Heart left ventricle (tissue), 16 donors: ENCODE data around the gene NR5A2. TPM values are rescaled to one million over a fixed set of nuclear protein-coding genes. Genes with fewer than 3 reads are reported as not detected.

Experiments
- ATAC-seq, 4 donors: fragments of 200-7000 bp; cut with Tn5 transposase; one replicate each; pipeline ENCODE4 v1.9.1; 2020 to 2022; ENCODE audit warnings: moderate library complexity in 4 of 4, mild to moderate bottlenecking in 3 of 4, moderate number of reproducible peaks in 1 of 4
- DNase-seq, 5 donors: peaks; one replicate each; pipeline ENCODE4 v3.0.0-alpha.2; 2020
- H3K27ac ChIP-seq, 12 donors: fragments of 200-600 bp; sonication (generic) in 4 of 12; one replicate each; pipeline versions ENCODE4 v1.5.0 to v1.8.0; 2016 to 2022; ENCODE audit warnings: mild to moderate bottlenecking in 2 of 12
- H3K27me3 ChIP-seq, 9 donors: fragments of 200-600 bp; sonication (generic) in 2 of 9; one replicate each; pipeline versions ENCODE4 v1.5.1 to v1.8.0; 2016 to 2022; ENCODE audit warnings: mild to moderate bottlenecking in 3 of 9
- H3K36me3 ChIP-seq, 9 donors: fragments of 200-600 bp; sonication (generic) in 2 of 9; one replicate each; pipeline versions ENCODE4 v1.5.0 to v1.8.0; 2018 to 2022; ENCODE audit warnings: mild to moderate bottlenecking in 2 of 9
- H3K4me1 ChIP-seq, 12 donors: fragments of 200-600 bp; sonication (generic) in 4 of 12; one replicate each; pipeline versions ENCODE4 v1.5.0 to v1.8.0; 2016 to 2022; ENCODE audit warnings: mild to moderate bottlenecking in 3 of 12
- H3K4me3 ChIP-seq, 12 donors: fragments of 200-600 bp; sonication (generic) in 4 of 12; one replicate each; pipeline versions ENCODE4 v1.5.0 to v1.8.0; 2017 to 2022; ENCODE audit warnings: mild to moderate bottlenecking in 9 of 12, moderate library complexity in 4 of 12
- H3K9me3 ChIP-seq, 12 donors: fragments of 200-600 bp; sonication (generic) in 4 of 12; one replicate each; pipeline versions ENCODE4 v1.5.0 to v1.8.0; 2016 to 2022; ENCODE audit warnings: mild to moderate bottlenecking in 1 of 12
- POLR2A ChIP-seq, 2 donors: fragments of 450-650 bp; IDR thresholded peaks; one replicate each; pipeline ENCODE4 v1.6.1; 2017; ENCODE audit warnings: antibody characterized with exemption in 2 of 2, mild to moderate bottlenecking in 2 of 2, moderate library complexity in 2 of 2
- WGBS, 4 donors: extraction: QIAGEN DNeasy Blood & Tissue Kit in 2 of 4; methylation state at CpG; one replicate each; pipeline versions ENCODE4 v1.1.5 to v1.1.7; 2013 to 2018; 5-methylcytosine and 5-hydroxymethylcytosine counted together
- intact Hi-C, 10 donors: fragments of 100-400 bp; cut with DNase I; formaldehyde crosslinking; loops; one replicate each; pipeline versions ENCODE4 v1.11.1 to v1.14.2; 2022
- polyA plus RNA-seq, 2 donors: library from polyadenylated mRNA; stranded (reverse); fragments of 200-250 nt; gene quantifications; one replicate each; pipeline ENCODE4 v1.2.3, GENCODE V29; 2013
- total RNA-seq, 9 donors: library from RNA; depleted of rRNA in 2 of 9; stranded (reverse); fragments of >200 nt in 2 of 9; fragmentation: NEBNext Ultra II Directional in 3 of 9; extraction: Animal tissue kit (Norgen Biotek cat#: 25700) in 3 of 9; gene quantifications; one replicate each; pipeline versions ENCODE4 v1.1.0 to v1.2.4, GENCODE V29; 2016 to 2023
- TF ChIP-seq, protein P1 (sequence below), 12 donors: fragments of 200-600 bp; sonication (generic) in 4 of 12; IDR thresholded peaks; one replicate each; pipeline versions ENCODE4 v1.5.0 to v1.8.0; 2018 to 2022; ENCODE audit warnings: antibody characterized with exemption in 12 of 12, mild to moderate bottlenecking in 5 of 12
- donor health status: ischemic (EF 13 %, LVEDD 7.1; RV severe dilation, severe dysfunction).
- donor health status: healthy with polysubstance abuse.
- donor health status: DM: no; HTN: yes; CAD: no.
- donor health status: DM: no; HTN: no; CAD: no.
- donor health status: ischemic (EF 25% LVEDD 6.9; RV normal size, moderate dysfunction).
- donor health status: ischemic (EF 25% LVEDD 5.7; RV mildly dilated, moderate dysfunction).
- donor health status: healthy.
- donor health status: DM: yes; HTN: yes; CAD: no.
- donor health status: ischemic (EF 35%, LVEDD 5.7; RV mildly dilated, moderate dysfunction).
- donor health status: nonischemic (EF 11% LVEDD 7.7; RV severe dilation, severe dysfunction).
- donor health status: DM: yes; HTN: yes; CAD: no.
- donor health status: PGD.
- donor health status: ischemic (EF 29% LVEDD 5.4; RV normal size, mild dysfunction).
- donor health status: nonischemic (EF 23%, LVEDD 6.1; RV moderate dilation, normal function).

Gene NR5A2
- total and polyA plus RNA-seq, 11 donors, result 0.30 to 2.7 (median 1.0) TPM

GRCh38 chr1:200221614-200222282, 194.2 kb downstream of the NR5A2 start:
- H3K27me3 ChIP-seq, result peaks cover 0 to 26% (median 0%) of the 10 kb centered on the region in 9 donors
- no peak for TF ChIP-seq POLR2A (IDR thresholded peaks at IDR 0.05)
- TF ChIP-seq, protein P1, sequence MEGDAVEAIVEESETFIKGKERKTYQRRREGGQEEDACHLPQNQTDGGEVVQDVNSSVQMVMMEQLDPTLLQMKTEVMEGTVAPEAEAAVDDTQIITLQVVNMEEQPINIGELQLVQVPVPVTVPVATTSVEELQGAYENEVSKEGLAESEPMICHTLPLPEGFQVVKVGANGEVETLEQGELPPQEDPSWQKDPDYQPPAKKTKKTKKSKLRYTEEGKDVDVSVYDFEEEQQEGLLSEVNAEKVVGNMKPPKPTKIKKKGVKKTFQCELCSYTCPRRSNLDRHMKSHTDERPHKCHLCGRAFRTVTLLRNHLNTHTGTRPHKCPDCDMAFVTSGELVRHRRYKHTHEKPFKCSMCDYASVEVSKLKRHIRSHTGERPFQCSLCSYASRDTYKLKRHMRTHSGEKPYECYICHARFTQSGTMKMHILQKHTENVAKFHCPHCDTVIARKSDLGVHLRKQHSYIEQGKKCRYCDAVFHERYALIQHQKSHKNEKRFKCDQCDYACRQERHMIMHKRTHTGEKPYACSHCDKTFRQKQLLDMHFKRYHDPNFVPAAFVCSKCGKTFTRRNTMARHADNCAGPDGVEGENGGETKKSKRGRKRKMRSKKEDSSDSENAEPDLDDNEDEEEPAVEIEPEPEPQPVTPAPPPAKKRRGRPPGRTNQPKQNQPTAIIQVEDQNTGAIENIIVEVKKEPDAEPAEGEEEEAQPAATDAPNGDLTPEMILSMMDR (IDR thresholded peaks at IDR 0.05), result no peak
- H3K4me1 ChIP-seq, result peaks cover 0 to 11% (median 0%) of the 10 kb centered on the region in 12 donors
- intact Hi-C loops, result no loop called here
- no peak overlapping the region for H3K27ac ChIP-seq
- no peaks in the 10 kb centered on the region for H3K9me3 ChIP-seq
- H3K4me3 ChIP-seq, result no peak overlapping the region
- DNase-seq (no peak), ATAC-seq (no peak)
- WGBS, 4 donors, result 82 to 85% (median 83%) methylated on average over 4 of the region's 4 CpGs
- no peaks in the 10 kb centered on the region for H3K36me3 ChIP-seq

GRCh38 chr1:200223207-200223606, 195.7 kb downstream of the NR5A2 start:
- peaks cover 0 to 15% (median 0%) of the 10 kb centered on the region in 12 donors for H3K4me1 ChIP-seq
- TF ChIP-seq, protein P1 (IDR thresholded peaks at IDR 0.05), result no peak
- no peak for TF ChIP-seq POLR2A (IDR thresholded peaks at IDR 0.05)
- no peak overlapping the region for H3K27ac ChIP-seq
- 83 to 89% (median 85%) methylated on average over 2 of the region's 2 CpGs for WGBS, 4 donors
- peaks cover 0 to 26% (median 0%) of the 10 kb centered on the region in 9 donors for H3K27me3 ChIP-seq
- no peaks in the 10 kb centered on the region for H3K9me3 ChIP-seq
- H3K4me3 ChIP-seq, result no peak overlapping the region
- DNase-seq, result no peak
- intact Hi-C loops, result no loop called here
- no peak for ATAC-seq
- no peaks in the 10 kb centered on the region for H3K36me3 ChIP-seq

- intact Hi-C loops, result no loop called here
Observed at GRCh38 chr1:200223613-200224012, 196.1 kb downstream of the NR5A2 start.

DNA sequence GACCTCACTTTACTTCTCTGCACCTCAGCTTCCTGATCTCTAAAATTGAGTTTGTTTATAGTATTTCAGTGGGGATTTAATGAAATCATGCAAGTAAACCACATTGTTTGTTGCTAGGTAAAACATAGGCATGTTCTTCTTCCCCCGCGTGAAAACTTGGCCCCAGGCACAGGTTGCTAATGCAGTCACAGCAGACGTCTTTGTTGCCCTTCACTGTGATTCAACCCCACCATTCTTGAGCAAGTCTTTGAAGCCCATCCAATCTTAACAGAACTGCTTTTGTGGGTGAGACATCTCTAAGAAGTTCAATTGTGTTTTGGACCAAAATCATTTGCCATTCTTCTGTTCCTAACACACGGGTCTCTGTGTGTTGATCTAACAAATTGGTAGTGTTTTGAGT, 196.8 kb downstream of the NR5A2 start:
- WGBS, 4 donors, result 85 to 90% (median 88%) methylated on average over 4 of the region's 4 CpGs
- no peak for TF ChIP-seq POLR2A (IDR thresholded peaks at IDR 0.05)
- TF ChIP-seq, protein P1 (IDR thresholded peaks at IDR 0.05), result no peak
- H3K4me1 ChIP-seq, result peaks cover 0 to 15% (median 0%) of the 10 kb centered on the region in 12 donors
- peaks cover 0 to 26% (median 0%) of the 10 kb centered on the region in 9 donors for H3K27me3 ChIP-seq
- intact Hi-C loops, result no loop called here
- no peaks in the 10 kb centered on the region for H3K9me3 ChIP-seq
- no peaks in the 10 kb centered on the region for H3K36me3 ChIP-seq
- no peak for ATAC-seq
- no peak for DNase-seq
- no peak overlapping the region for H3K27ac ChIP-seq
- H3K4me3 ChIP-seq, result no peak overlapping the region

More at GRCh38 chr1:200223613-200224012, 196.1 kb downstream of the NR5A2 start:
- DNase-seq (no peak), ATAC-seq (no peak)
- Histone ChIP-seq H3K27me3 (peaks cover 0 to 26% (median 0%) of the 10 kb centered on the region in 9 donors), H3K4me1 (peaks cover 0 to 15% (median 0%) of the 10 kb centered on the region in 12 donors), H3K36me3 (no peaks in the 10 kb centered on the region), H3K27ac (no peak overlapping the region), H3K4me3 (no peak overlapping the region), H3K9me3 (no peaks in the 10 kb centered on the region)
- TF ChIP-seq, protein P1 (IDR thresholded peaks at IDR 0.05), result no peak
- no peak for TF ChIP-seq POLR2A (IDR thresholded peaks at IDR 0.05)
- 87 to 95% (median 89%) methylated on average over 4 of the region's 4 CpGs for WGBS, 4 donors
